NCI-H146 treated with DMSO at 0.1 percent for 48 hours (cell line): Measurements from ENCODE around the gene RNF145.
"Not testable (repeated sequence)": the region's sequence is repeated elsewhere in the genome, so short reads cannot be mapped to it uniquely, and the experiment has no call there.

ENCODE experiments used
- DNase-seq: peaks from one replicate; lab custom pipeline; 2025; ENCODE audit not compliant: unreplicated experiment; lab: John Stamatoyannopoulos, UW

Gene RNF145

DNA sequence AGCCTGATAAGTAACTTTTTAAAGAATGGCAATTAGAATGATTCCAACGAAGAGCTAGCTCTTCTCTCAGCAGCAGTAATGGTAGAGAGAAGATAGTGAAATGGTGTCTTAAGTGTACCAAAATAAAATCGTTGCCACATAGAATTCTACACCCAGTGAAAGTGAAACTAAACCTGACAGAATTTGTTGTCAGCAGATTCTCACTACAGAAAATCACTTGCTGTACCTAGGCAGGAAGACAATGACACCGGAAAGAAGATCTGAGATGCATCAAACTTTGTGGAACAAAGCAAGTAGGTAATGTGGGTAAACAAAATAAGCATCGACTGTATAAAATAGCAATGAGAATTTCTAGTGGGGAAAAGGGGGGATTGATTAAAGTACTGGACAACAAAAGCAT is 88.9 kb downstream of the RNF145 start:
- no peak for DNase-seq

DNA sequence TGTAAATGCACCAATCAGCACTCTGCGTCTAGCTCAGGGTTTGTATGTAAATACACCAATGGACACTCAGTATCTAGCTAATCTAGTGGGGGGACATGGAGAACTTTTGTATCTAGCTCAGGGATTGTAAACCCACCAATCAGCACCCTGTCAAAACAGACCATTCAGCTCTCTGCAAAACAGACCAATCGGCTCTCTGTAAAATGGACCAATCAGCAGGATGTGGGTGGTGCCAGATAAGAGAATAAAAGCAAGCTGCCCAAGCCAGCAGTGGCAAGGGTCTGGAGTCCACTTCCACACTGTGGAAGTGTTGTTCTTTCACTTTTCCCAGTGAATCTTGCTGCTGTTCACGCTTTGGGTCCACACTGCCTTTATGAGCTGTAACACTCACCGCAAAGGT is 89.5 kb downstream of the RNF145 start:
- DNase-seq = not testable (repeated sequence)

DNA sequence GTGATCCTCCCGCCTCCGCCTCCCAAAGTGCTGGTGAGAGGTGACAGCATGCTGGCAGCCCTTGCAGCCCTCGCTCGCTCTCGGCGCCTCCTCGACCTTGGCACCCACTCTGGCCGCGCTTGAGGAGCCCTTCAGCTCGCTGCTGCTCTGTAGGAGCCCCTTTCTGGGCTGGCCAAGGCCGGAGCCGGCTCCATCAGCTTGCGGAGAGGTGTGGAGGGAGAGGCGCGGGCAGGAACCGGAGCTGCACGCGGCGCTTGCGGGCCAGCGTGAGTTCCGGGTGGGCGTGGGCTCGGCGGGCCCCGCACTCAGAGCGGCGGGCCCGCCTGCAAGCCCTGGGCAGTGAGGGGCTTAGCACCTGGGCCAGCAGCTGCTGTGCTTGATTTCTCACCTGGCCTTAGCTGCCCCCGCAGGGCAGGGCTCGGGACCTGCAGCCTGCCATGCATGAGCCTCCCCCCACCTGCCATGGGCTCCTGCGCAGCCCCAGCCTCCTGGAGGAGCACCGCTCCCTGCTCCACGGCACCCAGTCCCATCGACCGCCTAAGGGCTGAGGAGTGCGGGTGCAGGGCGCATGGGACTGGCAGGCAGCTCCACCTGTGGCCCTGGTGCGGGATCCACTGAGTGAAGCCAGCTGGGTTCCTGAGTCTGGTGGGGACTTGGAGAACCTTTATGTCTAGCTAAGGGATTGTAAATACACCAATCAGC is 90.2 kb downstream of the RNF145 start:
- not testable (repeated sequence) for DNase-seq

- no peak for DNase-seq
Observed at GRCh38 chr5:159113405-159113804, 95.9 kb downstream of the RNF145 start.

DNA sequence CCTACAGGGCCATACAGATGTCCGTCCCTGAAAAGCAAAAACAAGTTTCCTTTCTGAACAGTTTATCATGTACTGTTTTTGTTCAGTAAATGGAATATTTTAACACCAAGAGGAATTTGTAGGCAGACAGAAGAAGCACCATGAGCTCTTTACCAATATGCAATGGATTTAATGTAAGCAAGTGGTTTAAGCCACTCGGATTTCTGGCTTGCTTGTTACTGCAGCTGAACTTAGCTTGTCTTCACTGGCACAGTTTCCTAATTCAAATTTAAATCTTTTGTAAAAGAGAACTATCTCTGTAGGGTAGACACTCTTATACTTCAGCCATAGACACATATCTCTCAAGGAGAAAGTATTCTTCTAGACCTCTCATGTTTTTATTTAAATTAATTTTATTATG is 96.9 kb downstream of the RNF145 start:
- no peak for DNase-seq
